Vagina (tissue), 2 donors: ENCODE results near the gene TJP2. TPM values are rescaled to one million over a fixed set of nuclear protein-coding genes. Genes with fewer than 3 reads are reported as not detected.

Experiments used
- DNase-seq, 2 donors: peaks; one replicate each; pipeline ENCODE4 v3.0.0-alpha.2; 2017; ENCODE audit errors: extremely low spot score in 2 of 2
- H3K27ac ChIP-seq: fragments of 200-600 bp; sonication (generic); one replicate; pipeline ENCODE4 v1.5.1; 2019
- H3K27me3 ChIP-seq: fragments of 200-600 bp; sonication (generic); one replicate; pipeline ENCODE4 v1.5.1; 2019
- H3K36me3 ChIP-seq, 2 donors: fragments of 200-600 bp; sonication (generic); one replicate each; pipeline ENCODE4 v1.5.1; 2017 to 2019
- H3K4me1 ChIP-seq: fragments of 200-600 bp; sonication (generic); one replicate; pipeline ENCODE4 v1.5.1; 2019
- H3K4me3 ChIP-seq, 2 donors: fragments of 200-600 bp; sonication (generic); 1 replicate in 1 of 2; 2 replicates in 1 of 2; pipeline ENCODE4 v1.5.1; 2016 to 2019
- H3K9me3 ChIP-seq: fragments of 200-600 bp; sonication (generic); one replicate; pipeline ENCODE4 v1.5.1; 2019
- CTCF ChIP-seq, 3 experiments: fragments of 450-650 bp in 2 of 3; fragments of 200-600 bp in 1 of 3; sonication (generic) in 1 of 3; IDR thresholded peaks; one replicate each; pipeline ENCODE4 v1.5.1; 2017 to 2019; ENCODE audit warnings: antibody characterized with exemption in 3 of 3, mild to moderate bottlenecking in 2 of 3, moderate library complexity in 2 of 3
- POLR2A ChIP-seq, 2 donors: fragments of 450-650 bp; IDR thresholded peaks; one replicate each; pipeline ENCODE4 v1.6.1; 2017; ENCODE audit warnings: antibody characterized with exemption in 2 of 2, mild to moderate bottlenecking in 2 of 2, moderate library complexity in 2 of 2
- POLR2AphosphoS5 ChIP-seq, 2 donors: sonication (generic); formaldehyde crosslinking; IDR thresholded peaks; one replicate each; pipeline ENCODE4 v1.9.0; 2017; ENCODE audit warnings: antibody characterized with exemption in 2 of 2, mild to moderate bottlenecking in 2 of 2, low read depth in 1 of 2; ENCODE audit not compliant: insufficient read depth in 1 of 2
- intact Hi-C: fragments of 100-400 bp; cut with DNase I; formaldehyde crosslinking; loops from one replicate; pipeline ENCODE4 v1.15.1; 2023
- total RNA-seq: library from RNA; depleted of rRNA; stranded (reverse); fragments of >200 nt; gene quantifications from one replicate; pipeline ENCODE4 v1.2.3, GENCODE V29; 2016

The TJP2 gene
- total RNA-seq, result 68.3 TPM

- no peaks in the 10 kb centered on the region for H3K36me3 ChIP-seq
- intact Hi-C loops, result loop anchor here (5.0 kb wide), 1 partner anchor 42 kb away; no protein-coding TSS in a partner anchor
- peaks cover 44% of the 10 kb centered on the region for H3K4me1 ChIP-seq
- no peaks in the 10 kb centered on the region for H3K9me3 ChIP-seq
- DNase-seq, result no peak
- no peaks in the 10 kb centered on the region for H3K27me3 ChIP-seq
- peak within 1 kb of the TSS; percentile 46 for H3K27ac ChIP-seq
- no peak for TF ChIP-seq POLR2A (IDR thresholded peaks at IDR 0.05)
- TF ChIP-seq POLR2AphosphoS5 (IDR thresholded peaks at IDR 0.05; ENCODE audit: insufficient read depth in 1 of 2, low read depth in 1 of 2), result peak in 1 of 2 donors; percentile 39
- no peak for TF ChIP-seq CTCF (IDR thresholded peaks at IDR 0.05)
- H3K4me3 ChIP-seq, result peak within 1 kb of the TSS; percentile 59 to 63
Observed at GRCh38 chr9:69173891-69174615, at the start of gene TJP2. TSS of gene TJP2 (plus strand) at chr9:69174277. CDS start at chr9:69174373, 96 bp downstream.

GRCh38 chr9:69130456-69131441 lies 43.3 kb upstream of the TJP2 start:
- TF ChIP-seq CTCF (IDR thresholded peaks at IDR 0.05) (no peak), POLR2A (IDR thresholded peaks at IDR 0.05) (no peak), POLR2AphosphoS5 (IDR thresholded peaks at IDR 0.05; ENCODE audit: insufficient read depth in 1 of 2, low read depth in 1 of 2) (no peak)
- intact Hi-C loops, result loop anchor here (5.0 kb wide), 1 partner anchor 42 kb away; the partner anchor contains the start of gene TJP2
- H3K27me3 ChIP-seq, result no peaks in the 10 kb centered on the region
- peak overlapping the region; percentile 20 for H3K27ac ChIP-seq
- DNase-seq, result peak in 1 of 2 donors; percentile 74
- H3K4me1 ChIP-seq, result peaks cover 18% of the 10 kb centered on the region
- no peaks in the 10 kb centered on the region for H3K36me3 ChIP-seq
- no peaks in the 10 kb centered on the region for H3K9me3 ChIP-seq
- no peak overlapping the region for H3K4me3 ChIP-seq

- H3K27me3 ChIP-seq, result no peaks in the 10 kb centered on the region
- no peaks in the 10 kb centered on the region for H3K36me3 ChIP-seq
- peak overlapping the region; percentile 20 for H3K27ac ChIP-seq
- intact Hi-C loops, result loop anchor here (5.0 kb wide), 1 partner anchor 41 kb away; the partner anchor contains the start of gene TJP2
- H3K4me3 ChIP-seq, result no peak overlapping the region
- DNase-seq, result peak in 1 of 2 donors; percentile 61
- no peaks in the 10 kb centered on the region for H3K9me3 ChIP-seq
- peak in 1 of 2 donors; percentile 82 for TF ChIP-seq POLR2AphosphoS5 (IDR thresholded peaks at IDR 0.05; ENCODE audit: insufficient read depth in 1 of 2, low read depth in 1 of 2)
- TF ChIP-seq CTCF (IDR thresholded peaks at IDR 0.05), result no peak
- peaks cover 18% of the 10 kb centered on the region for H3K4me1 ChIP-seq
Observed at GRCh38 chr9:69131682-69132081, 42.4 kb upstream of the TJP2 start.

GRCh38 chr9:69132361-69132760 lies 41.7 kb upstream of the TJP2 start:
- H3K4me1 ChIP-seq, result peaks cover 18% of the 10 kb centered on the region

GRCh38 chr9:69134412-69134811 lies 39.7 kb upstream of the TJP2 start:
- intact Hi-C loops, result loop anchor here (5.0 kb wide), 1 partner anchor 38 kb away; the partner anchor contains the start of gene TJP2
- H3K36me3 ChIP-seq, result no peaks in the 10 kb centered on the region
- no peaks in the 10 kb centered on the region for H3K27me3 ChIP-seq
- peaks cover 18% of the 10 kb centered on the region for H3K4me1 ChIP-seq
- no peak overlapping the region for H3K27ac ChIP-seq
- no peaks in the 10 kb centered on the region for H3K9me3 ChIP-seq
- H3K4me3 ChIP-seq, result no peak overlapping the region
- no peak for TF ChIP-seq POLR2AphosphoS5 (IDR thresholded peaks at IDR 0.05; ENCODE audit: insufficient read depth in 1 of 2, low read depth in 1 of 2)
- TF ChIP-seq CTCF (IDR thresholded peaks at IDR 0.05), result no peak
- no peak for TF ChIP-seq POLR2A (IDR thresholded peaks at IDR 0.05)
- DNase-seq, result peak in 1 of 2 donors; percentile 34

More at GRCh38 chr9:69132361-69132760, 41.7 kb upstream of the TJP2 start:
- DNase-seq, result no peak
- intact Hi-C loops, result loop anchor here (5.0 kb wide), 1 partner anchor 40 kb away; the partner anchor contains the start of gene TJP2
- Histone ChIP-seq H3K9me3 (no peaks in the 10 kb centered on the region), H3K27me3 (no peaks in the 10 kb centered on the region), H3K4me3 (no peak overlapping the region), H3K36me3 (no peaks in the 10 kb centered on the region), H3K27ac (no peak overlapping the region)
- TF ChIP-seq POLR2A (IDR thresholded peaks at IDR 0.05), result no peak
- TF ChIP-seq POLR2AphosphoS5 (IDR thresholded peaks at IDR 0.05; ENCODE audit: insufficient read depth in 1 of 2, low read depth in 1 of 2), result no peak
